Urinary bladder (tissue), 4 donors: ENCODE results near the gene MAPK14. TPM values are rescaled to one million over a fixed set of nuclear protein-coding genes. Genes with fewer than 3 reads are reported as not detected.

Source experiments
- DNase-seq: peaks from one replicate; pipeline ENCODE4 v3.0.0-alpha.2; 2015; ENCODE audit errors: extremely low spot score
- H3K27ac ChIP-seq: one replicate; pipeline ENCODE4 v1.5.1; 2013; ENCODE audit warnings: low read depth, mild to moderate bottlenecking, moderate library complexity
- H3K36me3 ChIP-seq: one replicate; pipeline ENCODE4 v1.6.1; 2013; ENCODE audit warnings: mild to moderate bottlenecking, moderate library complexity; ENCODE audit not compliant: insufficient read depth
- H3K4me1 ChIP-seq: one replicate; pipeline ENCODE4 v1.6.1; 2013; ENCODE audit warnings: mild to moderate bottlenecking, moderate library complexity; ENCODE audit not compliant: insufficient read depth
- H3K4me3 ChIP-seq: one replicate; pipeline ENCODE4 v1.5.1; 2013; ENCODE audit warnings: low read depth, low read length
- WGBS: extraction: QIAGEN DNeasy Blood & Tissue Kit; methylation state at CpG from one replicate; pipeline ENCODE4 v1.1.7; 2013; 5-methylcytosine and 5-hydroxymethylcytosine counted together
- polyA plus RNA-seq: library from polyadenylated mRNA; stranded (reverse); fragments of 200-250 nt; gene quantifications from one replicate; pipeline ENCODE4 v1.2.3, GENCODE V29; 2013
- total RNA-seq: library from RNA; depleted of rRNA; stranded (reverse); fragments of >200 nt; gene quantifications from one replicate; pipeline ENCODE4 v1.2.3, GENCODE V29; 2014
- donor health status: healthy with polysubstance abuse.
- donor health status: healthy.

MAPK14 gene
- total and polyA plus RNA-seq, 2 donors, result 48.8 to 84.1 TPM

- no peaks in the 10 kb centered on the region for H3K4me1 ChIP-seq
- no peaks in the 10 kb centered on the region for H3K36me3 ChIP-seq
- H3K4me3 ChIP-seq, result no peak overlapping the region
- DNase-seq, result no peak
- 78% methylated on average over 8 of the region's 8 CpGs for WGBS
- no peak overlapping the region for H3K27ac ChIP-seq
Observed at GRCh38 chr6:36139991-36140710, 112.5 kb downstream of the MAPK14 start.

DNA sequence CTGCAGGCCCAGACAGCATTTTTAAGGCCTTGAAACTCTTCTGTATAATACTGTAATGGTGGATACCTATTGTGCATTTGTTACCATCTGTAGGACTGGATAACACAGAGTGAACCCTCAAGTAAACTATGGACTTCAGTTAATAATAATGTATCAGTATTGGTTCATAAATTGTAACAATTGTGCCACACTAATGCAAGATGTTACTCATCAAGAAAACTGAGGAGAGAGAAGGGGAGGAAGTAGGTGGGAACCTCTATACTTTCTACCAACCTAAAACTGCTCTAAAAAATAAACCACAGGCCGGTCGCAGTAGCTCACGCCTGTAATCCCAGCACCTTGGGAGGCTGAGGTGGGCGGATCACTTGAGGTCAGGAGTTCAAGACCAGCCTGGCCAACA is 113.5 kb downstream of the MAPK14 start:
- Histone ChIP-seq H3K4me3 (no peak overlapping the region), H3K27ac (no peak overlapping the region), H3K36me3 (no peaks in the 10 kb centered on the region), H3K4me1 (no peaks in the 10 kb centered on the region)
- WGBS, result 96% methylated on average over 4 of the region's 4 CpGs
- no peak for DNase-seq

DNA sequence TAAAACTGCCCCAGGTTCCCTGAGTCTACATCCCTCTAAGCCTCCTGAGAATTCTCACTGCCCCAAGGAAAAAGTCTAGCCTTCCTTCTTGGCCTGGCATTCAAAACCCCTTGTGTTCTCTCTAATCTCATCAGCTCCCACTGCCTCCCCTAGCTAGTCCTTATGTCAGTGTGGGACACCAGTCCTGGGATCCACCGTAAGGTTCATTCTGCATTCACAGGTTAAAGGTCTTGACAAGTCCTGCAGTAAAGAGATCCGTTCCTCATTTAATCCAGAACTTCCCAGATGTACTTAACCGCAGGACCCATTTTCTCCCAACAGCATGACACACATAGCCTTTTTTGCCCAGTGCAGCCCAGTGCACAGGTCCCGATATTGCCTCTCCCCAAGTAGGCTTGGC is 114.4 kb downstream of the MAPK14 start:
- WGBS, result 96% methylated on average over 4 of the region's 4 CpGs

DNA sequence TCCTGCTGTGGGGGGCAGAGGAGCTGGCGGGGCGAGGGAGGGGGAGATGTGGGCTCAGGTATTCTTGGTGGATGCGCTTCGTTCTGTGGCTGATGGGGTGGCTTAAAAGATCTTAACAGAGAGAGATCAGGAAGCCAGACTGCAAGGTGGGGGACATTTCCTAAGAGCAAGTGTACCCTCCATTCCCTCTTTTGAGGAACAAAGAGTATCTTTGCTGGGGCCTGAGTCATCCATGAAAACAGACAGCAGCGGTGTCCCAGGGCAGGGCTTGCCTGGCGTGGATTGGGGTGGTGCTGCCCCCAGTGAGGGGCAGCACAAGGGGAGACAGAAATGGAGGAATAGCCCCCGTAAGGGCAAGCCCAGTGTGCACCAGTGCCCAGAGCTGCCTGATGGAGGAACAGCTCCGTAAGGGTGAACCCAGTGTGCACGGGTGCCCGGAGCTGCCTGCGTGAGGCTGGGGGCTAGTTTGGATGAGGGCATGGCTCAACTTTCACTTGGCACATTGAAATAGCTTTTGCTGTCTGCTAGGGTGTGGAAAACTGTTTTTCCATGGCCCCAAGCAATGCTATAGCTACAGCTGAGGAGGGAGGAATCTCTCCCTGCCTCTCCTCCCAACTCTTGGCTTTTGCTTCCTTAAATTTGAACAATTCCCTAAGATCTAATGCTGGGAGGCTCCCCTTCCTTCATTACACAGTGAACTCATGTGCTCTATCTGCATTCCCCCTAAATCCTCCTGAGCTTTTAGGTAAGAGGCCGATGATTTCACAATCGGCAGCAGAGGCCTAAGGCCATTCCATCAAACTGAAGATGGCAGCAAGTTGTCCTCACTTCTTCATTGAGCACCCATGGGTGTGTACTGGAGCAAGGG is 115.6 kb downstream of the MAPK14 start:
- Histone ChIP-seq H3K36me3 (no peaks in the 10 kb centered on the region), H3K27ac (no peak overlapping the region), H3K4me3 (no peak overlapping the region), H3K4me1 (no peaks in the 10 kb centered on the region)
- WGBS, result 93% methylated on average over 13 of the region's 13 CpGs
- no peak for DNase-seq

More for the DNA sequence above, 114.4 kb downstream of the MAPK14 start:
- no peak overlapping the region for H3K4me3 ChIP-seq
- no peaks in the 10 kb centered on the region for H3K36me3 ChIP-seq
- no peaks in the 10 kb centered on the region for H3K4me1 ChIP-seq
- no peak for DNase-seq
- no peak overlapping the region for H3K27ac ChIP-seq

DNA sequence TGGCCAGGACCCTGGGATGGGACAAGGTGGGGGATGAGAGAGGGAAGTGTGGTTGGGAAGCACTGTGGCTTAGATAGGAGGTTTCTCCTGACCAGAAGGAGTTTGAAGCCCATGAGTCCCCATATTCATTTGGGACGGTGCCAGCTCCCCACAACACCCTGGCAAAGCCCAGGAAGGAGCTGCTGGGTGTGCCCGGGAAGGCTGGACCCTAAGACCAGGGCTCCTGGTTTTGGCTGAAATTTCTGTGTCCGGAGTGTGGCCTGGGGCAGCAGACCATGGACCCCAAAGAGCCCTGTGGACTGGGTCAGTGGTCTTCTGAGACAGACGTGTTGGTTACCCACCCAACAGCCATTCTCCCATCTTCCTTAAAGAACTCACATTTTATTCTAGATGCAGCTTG is 117.9 kb downstream of the MAPK14 start:
- Histone ChIP-seq H3K4me1 (no peaks in the 10 kb centered on the region), H3K4me3 (no peak overlapping the region), H3K27ac (no peak overlapping the region), H3K36me3 (no peaks in the 10 kb centered on the region)
- no peak for DNase-seq
- 77% methylated on average over 4 of the region's 4 CpGs for WGBS

DNA sequence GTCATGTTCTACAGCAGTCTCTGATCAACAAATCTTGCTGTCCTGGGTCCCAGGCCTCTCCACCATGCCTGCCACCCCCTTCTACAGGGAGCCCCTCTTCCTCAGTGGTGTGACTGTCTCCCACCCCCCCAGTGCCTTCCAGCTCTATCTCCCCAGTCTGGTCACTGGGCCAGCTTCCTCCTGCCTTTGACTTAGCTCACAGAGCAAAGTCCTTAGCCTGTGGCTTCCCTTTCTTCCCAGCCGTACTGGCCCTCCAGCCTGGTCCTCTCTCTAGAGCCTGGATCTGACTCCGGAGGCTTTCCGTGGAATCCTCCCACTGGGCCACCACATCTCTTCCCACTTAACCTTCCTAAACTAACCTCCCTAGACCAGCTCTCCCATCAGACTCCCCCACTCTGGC is 119.7 kb downstream of the MAPK14 start:
- no peak for DNase-seq
- Histone ChIP-seq H3K4me1 (no peaks in the 10 kb centered on the region), H3K36me3 (no peaks in the 10 kb centered on the region), H3K4me3 (no peak overlapping the region), H3K27ac (no peak overlapping the region)
- WGBS, result 92% methylated on average over 3 of the region's 3 CpGs

- no peak overlapping the region for H3K4me3 ChIP-seq
- H3K27ac ChIP-seq, result no peak overlapping the region
- no peaks in the 10 kb centered on the region for H3K4me1 ChIP-seq
- H3K36me3 ChIP-seq, result no peaks in the 10 kb centered on the region
- DNase-seq, result no peak
Observed at GRCh38 chr6:36149476-36149875, 121.9 kb downstream of the MAPK14 start.

DNA sequence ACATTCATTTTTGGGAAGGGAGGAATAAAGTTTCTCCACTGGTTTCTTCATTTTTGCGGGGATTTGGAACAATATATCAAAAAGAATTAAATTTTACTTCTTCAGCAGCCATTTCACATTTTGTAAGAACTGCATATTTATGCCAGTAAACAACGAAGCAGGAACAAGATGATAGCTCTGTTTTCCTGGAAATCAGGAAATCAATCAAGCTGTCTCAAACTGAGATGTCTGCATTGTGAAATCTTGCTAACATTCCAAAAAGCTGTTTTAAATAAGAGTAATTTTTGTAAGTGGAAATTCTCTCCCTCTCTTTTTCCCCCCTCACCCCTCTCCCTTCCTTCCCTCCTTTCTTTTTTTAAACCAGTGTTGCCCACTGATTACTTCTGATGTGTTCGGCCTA is 122.7 kb downstream of the MAPK14 start:
- no peak for DNase-seq
- Histone ChIP-seq H3K27ac (no peak overlapping the region), H3K4me3 (no peak overlapping the region), H3K36me3 (no peaks in the 10 kb centered on the region), H3K4me1 (no peaks in the 10 kb centered on the region)
- 69% methylated on average over 3 of the region's 3 CpGs for WGBS

DNA sequence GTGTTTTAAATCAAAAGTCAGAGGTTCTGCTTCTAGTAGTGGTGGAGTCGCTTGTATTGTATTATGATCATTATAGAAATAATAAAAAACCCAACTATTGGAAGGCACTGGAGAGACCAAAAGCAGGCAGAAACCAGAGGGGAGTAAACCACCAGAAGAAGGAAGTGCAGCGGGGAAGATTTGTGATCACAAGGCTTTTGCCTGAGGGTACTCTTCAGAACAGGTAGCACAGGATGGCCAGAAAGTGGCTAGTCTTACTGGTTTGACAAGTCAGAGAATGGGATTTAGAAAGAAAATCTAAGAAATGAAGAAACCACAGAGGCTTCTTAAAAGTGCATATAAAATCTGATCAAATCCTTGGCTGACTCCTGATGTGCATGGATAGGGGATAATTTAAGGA is 126.7 kb downstream of the MAPK14 start:
- WGBS, result 90% methylated on average over 2 of the region's 2 CpGs
- no peak overlapping the region for H3K4me3 ChIP-seq
- H3K4me1 ChIP-seq, result no peaks in the 10 kb centered on the region
- DNase-seq, result no peak
- no peaks in the 10 kb centered on the region for H3K36me3 ChIP-seq
- H3K27ac ChIP-seq, result no peak overlapping the region

DNA sequence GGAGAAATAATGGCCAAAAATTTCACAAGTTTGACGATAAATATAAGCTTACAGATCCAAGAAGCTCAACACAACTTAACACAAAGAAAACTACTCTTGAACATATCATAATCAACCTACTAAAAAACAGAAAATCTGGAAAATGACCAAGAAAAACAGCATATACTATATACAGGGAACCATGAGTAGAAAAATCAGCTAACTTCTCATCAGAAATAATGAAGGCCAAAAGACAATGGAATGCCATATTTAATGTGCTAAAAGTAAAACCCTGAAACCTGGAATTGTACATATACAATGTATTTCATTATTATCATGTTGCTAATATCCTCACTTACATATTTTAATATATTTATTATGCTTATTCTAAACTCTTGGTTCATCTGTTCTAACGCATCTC is 128.1 kb downstream of the MAPK14 start:
- no peaks in the 10 kb centered on the region for H3K36me3 ChIP-seq
- no peak overlapping the region for H3K4me3 ChIP-seq
- H3K4me1 ChIP-seq, result no peaks in the 10 kb centered on the region
- DNase-seq, result no peak
- 97% methylated on average over 2 of the region's 2 CpGs for WGBS
- H3K27ac ChIP-seq, result no peak overlapping the region

- DNase-seq, result no peak
- 85% methylated on average over 4 of the region's 4 CpGs for WGBS
- H3K36me3 ChIP-seq, result no peaks in the 10 kb centered on the region
- no peaks in the 10 kb centered on the region for H3K4me1 ChIP-seq
- H3K27ac ChIP-seq, result no peak overlapping the region
- H3K4me3 ChIP-seq, result no peak overlapping the region
Observed at GRCh38 chr6:36160147-36160760, 132.6 kb downstream of the MAPK14 start.
